HL-60 (cell line): ENCODE measurements around the gene CDC5L.

Experiments used
- CTCF ChIP-seq: IDR thresholded peaks from one replicate; pipeline ENCODE4 v1.5.1; 2011; ENCODE audit warnings: low read length, control low read depth, inconsistent platforms; ENCODE audit not compliant: insufficient read depth
- GABPA ChIP-seq: IDR thresholded peaks from 2 replicates; pipeline ENCODE4 v1.6.1; 2012; ENCODE audit warnings: low read depth
- POLR2AphosphoS5 ChIP-seq: IDR thresholded peaks from 2 replicates; pipeline ENCODE4 v1.6.1; 2012; ENCODE audit warnings: low read depth
- REST ChIP-seq: IDR thresholded peaks from 2 replicates; pipeline ENCODE4 v1.6.1; 2012; ENCODE audit warnings: low read depth; ENCODE audit not compliant: insufficient replicate concordance

GRCh38 chr6:44493132-44493531 lies 105.6 kb downstream of the CDC5L start:
- TF ChIP-seq CTCF (no peak), POLR2AphosphoS5 (no peak), REST (no peak), GABPA (no peak)
